ENCODE data around the gene TNFRSF4. TPM values are rescaled to one million over a fixed set of nuclear protein-coding genes. Genes with fewer than 3 reads are reported as not detected.
A peak's percentile ranks its signal among the peaks of the same experiment; 100 is the strongest.

TNFRSF4 gene
- total RNA-seq, 2 experiments from 2014 or later, result 27.6 to 28.6 TPM

DNA sequence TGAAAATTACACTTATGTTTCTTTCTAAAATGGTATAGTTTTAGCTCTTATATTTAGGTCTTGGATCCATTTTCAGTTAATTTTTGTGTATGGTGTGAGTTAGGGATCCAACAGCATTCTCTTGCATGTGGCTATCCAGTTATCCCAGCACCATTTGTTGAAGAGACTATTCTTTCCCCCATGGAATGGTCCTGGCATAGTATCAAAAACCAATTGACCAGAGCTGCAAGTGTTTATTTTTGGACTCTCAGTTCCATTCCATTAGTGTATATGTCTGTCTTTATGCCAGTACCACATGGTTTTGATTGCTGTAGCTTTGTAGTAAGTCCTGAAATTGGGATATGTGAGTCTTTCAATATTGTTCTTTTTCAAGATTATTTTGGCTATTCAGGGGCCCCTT, 26.0 kb downstream of the TNFRSF4 start:
- H3K36me3 Mint-ChIP-seq (ENCODE audit: low read depth), result no peaks in the 10 kb centered on the region
- H3K27me3 Mint-ChIP-seq, result peaks cover 5% of the 10 kb centered on the region
- H3K27me3 ChIP-seq (ENCODE audit: control insufficient read depth in 1 of 2, insufficient read depth in 2 of 2, low read length in 2 of 2), result no peaks in the 10 kb centered on the region
- ATAC-seq (ENCODE audit: poor library complexity), result no peak
- DNase-seq, result no peak
- H3K4me3 ChIP-seq (ENCODE audit: low read length), result no peak overlapping the region
- H3K36me3 ChIP-seq (ENCODE audit: insufficient read depth, low read length), result no peaks in the 10 kb centered on the region
- H3K9me3 Mint-ChIP-seq, result no peaks in the 10 kb centered on the region
- H3K4me1 Mint-ChIP-seq (ENCODE audit: low read depth), result no peaks in the 10 kb centered on the region
- ChIA-PET POLR2A (no interaction called here), CTCF (interaction anchor here (0.7 kb wide), 1 partner anchor 21 kb away, joined by 3 read pairs; no protein-coding TSS in a partner anchor)
- TF ChIP-seq, protein P1, sequence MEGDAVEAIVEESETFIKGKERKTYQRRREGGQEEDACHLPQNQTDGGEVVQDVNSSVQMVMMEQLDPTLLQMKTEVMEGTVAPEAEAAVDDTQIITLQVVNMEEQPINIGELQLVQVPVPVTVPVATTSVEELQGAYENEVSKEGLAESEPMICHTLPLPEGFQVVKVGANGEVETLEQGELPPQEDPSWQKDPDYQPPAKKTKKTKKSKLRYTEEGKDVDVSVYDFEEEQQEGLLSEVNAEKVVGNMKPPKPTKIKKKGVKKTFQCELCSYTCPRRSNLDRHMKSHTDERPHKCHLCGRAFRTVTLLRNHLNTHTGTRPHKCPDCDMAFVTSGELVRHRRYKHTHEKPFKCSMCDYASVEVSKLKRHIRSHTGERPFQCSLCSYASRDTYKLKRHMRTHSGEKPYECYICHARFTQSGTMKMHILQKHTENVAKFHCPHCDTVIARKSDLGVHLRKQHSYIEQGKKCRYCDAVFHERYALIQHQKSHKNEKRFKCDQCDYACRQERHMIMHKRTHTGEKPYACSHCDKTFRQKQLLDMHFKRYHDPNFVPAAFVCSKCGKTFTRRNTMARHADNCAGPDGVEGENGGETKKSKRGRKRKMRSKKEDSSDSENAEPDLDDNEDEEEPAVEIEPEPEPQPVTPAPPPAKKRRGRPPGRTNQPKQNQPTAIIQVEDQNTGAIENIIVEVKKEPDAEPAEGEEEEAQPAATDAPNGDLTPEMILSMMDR (IDR thresholded peaks at IDR 0.05), result no peak
- intact Hi-C loops (cut with DNase I, micrococcal nuclease), result no loop called here
- peaks cover 5% of the 10 kb centered on the region for H3K4me1 ChIP-seq (ENCODE audit: insufficient read depth, low read length)
- H3K4me3 Mint-ChIP-seq, result no peak overlapping the region
- peaks cover 0 to 6% of the 10 kb centered on the region in 2 experiments for H3K9me3 ChIP-seq (ENCODE audit: control insufficient read depth in 1 of 2, insufficient read depth in 1 of 2, low read length in 2 of 2)
- H3K27ac ChIP-seq (ENCODE audit: low read depth in 1 of 2, low read length in 2 of 2), result no peak overlapping the region
- H3K27ac Mint-ChIP-seq, result no peak overlapping the region

DNA sequence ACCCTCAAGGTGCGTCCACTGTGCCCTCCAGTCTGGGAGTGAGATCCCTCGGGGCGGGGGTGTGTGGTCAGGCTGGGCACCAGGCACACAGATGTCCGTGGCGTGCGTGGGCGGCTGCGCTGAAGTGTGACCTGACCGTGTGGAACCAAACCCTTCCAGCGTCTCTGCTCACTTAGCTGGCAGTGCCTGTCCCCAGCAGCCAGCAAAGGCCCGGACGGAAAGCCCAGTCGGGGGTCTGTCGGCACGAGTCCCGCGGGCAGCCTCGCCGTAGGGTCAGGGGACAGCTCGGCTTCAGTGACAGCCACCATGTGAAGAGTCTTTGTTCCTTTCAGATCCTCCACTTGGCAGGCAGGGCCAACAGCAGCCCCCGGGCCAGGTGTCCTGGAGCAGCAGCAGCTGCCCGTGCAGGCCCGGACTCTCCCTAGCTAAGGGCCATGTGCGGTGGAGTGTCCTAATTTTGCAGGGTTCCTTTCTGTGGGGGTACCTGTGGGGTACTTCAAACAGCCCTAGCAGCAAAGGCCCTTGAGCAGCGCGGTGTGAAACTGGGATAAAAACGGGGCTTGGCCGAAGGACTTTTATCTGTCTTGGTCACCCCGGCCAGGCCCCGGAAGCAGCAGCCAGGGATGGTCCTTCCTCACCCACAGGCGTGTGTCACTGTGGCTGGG, 28.7 kb downstream of the TNFRSF4 start:
- no peaks in the 10 kb centered on the region for H3K36me3 Mint-ChIP-seq (ENCODE audit: low read depth)
- H3K9me3 Mint-ChIP-seq, result no peaks in the 10 kb centered on the region
- H3K27me3 Mint-ChIP-seq, result peaks cover 10% of the 10 kb centered on the region
- ChIA-PET CTCF (no interaction called here), POLR2A (no interaction called here)
- intact Hi-C loops (cut with DNase I, micrococcal nuclease), result no loop called here
- H3K4me3 Mint-ChIP-seq, result no peak overlapping the region
- peak in 1 of 14 experiments; percentile 4 for DNase-seq
- Histone ChIP-seq H3K4me1 (ENCODE audit: insufficient read depth, low read length) (peaks cover 15% of the 10 kb centered on the region), H3K27ac (ENCODE audit: low read depth in 1 of 2, low read length in 2 of 2) (no peak overlapping the region), H3K4me3 (ENCODE audit: low read length) (no peak overlapping the region), H3K27me3 (ENCODE audit: control insufficient read depth in 1 of 2, insufficient read depth in 2 of 2, low read length in 2 of 2) (peaks cover 0 to 4% of the 10 kb centered on the region in 2 experiments), H3K9me3 (ENCODE audit: control insufficient read depth in 1 of 2, insufficient read depth in 1 of 2, low read length in 2 of 2) (no peaks in the 10 kb centered on the region), H3K36me3 (ENCODE audit: insufficient read depth, low read length) (no peaks in the 10 kb centered on the region)
- TF ChIP-seq, protein P1 (IDR thresholded peaks at IDR 0.05), result no peak
- no peak overlapping the region for H3K27ac Mint-ChIP-seq
- ATAC-seq (ENCODE audit: poor library complexity), result no peak
- peaks cover 4% of the 10 kb centered on the region for H3K4me1 Mint-ChIP-seq (ENCODE audit: low read depth)

DNA sequence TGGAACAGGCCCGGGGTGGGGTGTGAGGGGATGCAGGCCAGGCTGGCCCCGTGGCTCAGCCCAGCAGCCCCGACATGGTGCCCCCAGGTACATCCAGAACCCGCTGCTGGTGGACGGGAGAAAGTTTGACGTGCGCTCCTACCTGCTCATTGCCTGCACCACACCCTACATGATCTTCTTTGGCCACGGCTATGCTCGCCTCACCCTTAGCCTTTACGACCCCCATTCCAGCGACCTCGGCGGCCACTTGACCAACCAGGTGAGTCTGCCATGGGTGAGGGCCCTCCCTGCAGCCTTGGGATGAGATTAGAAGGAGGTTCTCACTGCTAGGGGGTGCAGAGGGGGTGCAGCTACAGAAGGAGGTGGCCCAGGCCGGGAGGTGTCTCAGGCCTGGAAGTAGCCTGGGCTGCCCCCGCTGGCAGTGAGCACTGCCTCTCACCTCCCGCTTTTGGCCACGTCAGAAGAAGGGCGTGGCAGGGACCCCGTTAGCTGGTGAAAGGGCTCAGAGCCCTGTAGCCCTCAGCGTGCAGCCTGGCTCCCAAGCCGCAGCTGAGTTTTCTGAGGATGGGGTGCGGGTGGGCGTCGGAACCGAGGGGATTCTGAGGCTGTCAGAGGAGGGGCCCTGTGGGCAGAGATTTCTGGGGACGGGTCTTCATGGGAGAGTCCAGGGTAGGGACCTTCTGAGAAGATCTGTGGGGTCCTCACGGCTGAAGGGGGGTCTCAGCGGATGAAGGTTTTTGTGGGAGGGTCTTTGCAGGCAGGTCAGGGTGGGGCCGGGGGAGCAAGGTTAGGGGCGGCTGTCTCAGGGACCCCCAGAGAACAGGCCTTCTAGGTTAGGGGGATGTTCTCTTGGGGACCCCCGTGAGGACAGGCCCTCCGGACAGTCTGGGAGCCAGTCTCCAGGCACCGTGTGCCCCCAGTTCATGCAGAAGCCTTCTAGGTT, 29.8 kb downstream of the TNFRSF4 start:
- no peak overlapping the region for H3K4me3 Mint-ChIP-seq
- no peak overlapping the region for H3K27ac ChIP-seq (ENCODE audit: low read depth in 1 of 2, low read length in 2 of 2)
- ChIA-PET CTCF (no interaction called here), POLR2A (no interaction called here)
- H3K36me3 Mint-ChIP-seq (ENCODE audit: low read depth), result no peaks in the 10 kb centered on the region
- no peaks in the 10 kb centered on the region for H3K36me3 ChIP-seq (ENCODE audit: insufficient read depth, low read length)
- peaks cover 15% of the 10 kb centered on the region for H3K4me1 ChIP-seq (ENCODE audit: insufficient read depth, low read length)
- H3K9me3 ChIP-seq (ENCODE audit: control insufficient read depth in 1 of 2, insufficient read depth in 1 of 2, low read length in 2 of 2), result no peaks in the 10 kb centered on the region
- peaks cover 10% of the 10 kb centered on the region for H3K27me3 Mint-ChIP-seq
- TF ChIP-seq, protein P1 (IDR thresholded peaks at IDR 0.05), result no peak
- no peak overlapping the region for H3K4me3 ChIP-seq (ENCODE audit: low read length)
- ATAC-seq (ENCODE audit: poor library complexity), result no peak
- DNase-seq, result peak in 1 of 14 experiments; percentile 3
- H3K27me3 ChIP-seq (ENCODE audit: control insufficient read depth in 1 of 2, insufficient read depth in 2 of 2, low read length in 2 of 2), result peaks cover 0 to 4% of the 10 kb centered on the region in 2 experiments
- H3K9me3 Mint-ChIP-seq, result no peaks in the 10 kb centered on the region
- no peak overlapping the region for H3K27ac Mint-ChIP-seq
- intact Hi-C loops (cut with DNase I, micrococcal nuclease), result no loop called here
- peaks cover 4% of the 10 kb centered on the region for H3K4me1 Mint-ChIP-seq (ENCODE audit: low read depth)

Data from CD4-positive, alpha-beta T cell (primary cell).